K562 (cell line): ENCODE data around the gene UNC119B. TPM values are rescaled to one million over a fixed set of nuclear protein-coding genes. Genes with fewer than 3 reads are reported as not detected.

Experiments used
- ESRRB ChIP-seq: fragments of 250-450 bp; sonication (Bioruptor Pico); IDR thresholded peaks from 2 replicates; pipeline ENCODE4 v1.5.0; 2020; ENCODE audit warnings: mild to moderate bottlenecking, moderate library complexity, borderline replicate concordance
- ETV1 ChIP-seq: fragments of 450-650 bp; conservative IDR thresholded peaks from 2 replicates; pipeline ENCODE4 v1.6.1; 2016; ENCODE audit warnings: missing genetic modification characterization, control low read depth, low read depth, missing compliant biosample characterization
- PHF8 ChIP-seq: fragments of 200-600 bp; sonication (generic); IDR thresholded peaks from 2 replicates; pipeline ENCODE4 v1.6.1; 2012; ENCODE audit warnings: mixed run types, mild to moderate bottlenecking, inconsistent platforms, low read length, moderate library complexity, borderline replicate concordance
- RBBP5 ChIP-seq: fragments of 200-600 bp; sonication (generic); IDR thresholded peaks from 2 replicates; pipeline ENCODE4 v1.6.1; 2012; ENCODE audit warnings: borderline replicate concordance, mild to moderate bottlenecking, low read length, control low read depth, inconsistent platforms; ENCODE audit not compliant: insufficient read depth, poor library complexity, severe bottlenecking
- TBL1XR1 ChIP-seq, 2 experiments: IDR thresholded peaks; 2 replicates each; pipeline ENCODE4 v1.6.1; 2012; ENCODE audit warnings: improper control_type of control experiment in 2 of 2, low read length in 2 of 2, mild to moderate bottlenecking in 1 of 2
- TCF7 ChIP-seq: sonication (generic); IDR thresholded peaks from 2 replicates; pipeline ENCODE4 v1.6.1; 2016; ENCODE audit warnings: antibody characterized with exemption, borderline replicate concordance
- TFAP4 ChIP-seq: sonication (generic); formaldehyde crosslinking; IDR thresholded peaks from 2 replicates; pipeline ENCODE4 v1.8.0; 2022; ENCODE audit warnings: missing genetic modification reagents, mild to moderate bottlenecking, moderate library complexity, borderline replicate concordance
- ZBTB7A ChIP-seq: IDR thresholded peaks from 2 replicates; pipeline ENCODE4 v1.6.1; 2011; ENCODE audit warnings: low read depth, mild to moderate bottlenecking, low read length, moderate library complexity, borderline replicate concordance; ENCODE audit not compliant: control insufficient read depth
- ZNF407 ChIP-seq: fragments of 450-650 bp; IDR thresholded peaks from 2 replicates; pipeline ENCODE4 v1.6.1; 2016; ENCODE audit warnings: low read depth
- ZNF609 ChIP-seq: sonication (generic); formaldehyde crosslinking; IDR thresholded peaks from 2 replicates; pipeline ENCODE4 v1.8.1; 2023; ENCODE audit warnings: missing genetic modification reagents, mild to moderate bottlenecking, borderline replicate concordance
- ZNF76 ChIP-seq: fragments of 250-450 bp; sonication (Bioruptor Pico); IDR thresholded peaks from 2 replicates; pipeline ENCODE4 v1.4.0; 2020; ENCODE audit warnings: mild to moderate bottlenecking, moderate library complexity, borderline replicate concordance
- polyA plus RNA-seq, 8 experiments: library from polyadenylated mRNA; depleted of rRNA in 4 of 8; stranded (reverse) in 5 of 8; unstranded in 3 of 8; fragments of >200 nt; fragmentation: Nextera tagmentation in 2 of 8; fragmentation: Illumina TruSeq in 1 of 8; extraction: Ambion mirVana in 2 of 8; extraction: Trizol in 1 of 8; gene quantifications; 2 replicates each; pipeline versions ENCODE4 v1.2.1 to v1.2.3, GENCODE V29; 2011 to 2014; ENCODE audit warnings: inconsistent platforms in 1 of 8, missing spikeins in 1 of 8
- total RNA-seq, 7 experiments: library from RNA; depleted of rRNA in 6 of 7; stranded (reverse); fragments of >200 nt in 6 of 7; fragmentation: Illumina TruSeq in 2 of 7; extraction: Trizol in 2 of 7; gene quantifications; 2 replicates each; pipeline versions ENCODE4 v1.2.1 to v1.2.3, GENCODE V29; 2011 to 2021; ENCODE audit warnings: low replicate concordance in 1 of 7

The UNC119B gene
- total and polyA plus RNA-seq, 9 of the 15 experiments (the other 6 are each of a cell fraction or from before 2014, with no cell fraction given): 4.0 to 34.5 (median 15.1) TPM

- TF ChIP-seq ZNF407 (no peak), ESRRB (CRISPR knock-in tag) (no peak), ZNF76 (CRISPR knock-in tag) (no peak), ZNF609 (CRISPR knock-in tag) (no peak), PHF8 (peak; percentile 85; the same call in 1 of the 2 replicates), ETV1 (tag) (peak; percentile 47; the same call in 1 of the 2 replicates), ZBTB7A (peak; percentile 54; the same call in 1 of the 2 replicates), TFAP4 (CRISPR knock-in tag) (peak; percentile 97), RBBP5 (peak; percentile 77), TBL1XR1 (IDR thresholded peaks at IDR 0.05; ENCODE audit: low read length in 2 of 2) (no peak; a peak in 1 of 4 replicates), TCF7 (peak; percentile 55; the same call in 1 of the 2 replicates)
Measured at GRCh38 chr12:120725659-120726509, 15.6 kb downstream of the UNC119B start, which contains the start of gene ACADS (continued).
